Peyer's patch (tissue), 4 donors: Measurements from ENCODE around the gene HORMAD1. TPM values are rescaled to one million over a fixed set of nuclear protein-coding genes. Genes with fewer than 3 reads are reported as not detected.
"Not testable (repeated sequence)": the region's sequence is repeated elsewhere in the genome, so short reads cannot be mapped to it uniquely, and the experiment has no call there.

Experiments
- DNase-seq, 3 donors: peaks; one replicate each; pipeline ENCODE4 v3.0.0-alpha.2; 2017 to 2019
- H3K27ac ChIP-seq, 4 donors: fragments of 200-600 bp; sonication (generic); one replicate each; pipeline ENCODE4 v1.5.1; 2016 to 2019
- H3K27me3 ChIP-seq, 2 donors: fragments of 200-600 bp; sonication (generic); one replicate each; pipeline ENCODE4 v1.5.1; 2019
- H3K36me3 ChIP-seq, 3 donors: fragments of 200-600 bp; sonication (generic); one replicate each; pipeline ENCODE4 v1.5.1; 2016 to 2019
- H3K4me1 ChIP-seq, 4 donors: fragments of 200-600 bp; sonication (generic); one replicate each; pipeline ENCODE4 v1.5.1; 2016 to 2019
- H3K4me3 ChIP-seq, 4 donors: fragments of 200-600 bp; sonication (generic); 1 replicate in 3 of 4; 2 replicates in 1 of 4; pipeline ENCODE4 v1.5.1; 2016 to 2019; ENCODE audit warnings: mild to moderate bottlenecking in 1 of 4
- H3K9me3 ChIP-seq, 4 donors: fragments of 200-600 bp; sonication (generic); one replicate each; pipeline ENCODE4 v1.5.1; 2016 to 2019; ENCODE audit warnings: mild to moderate bottlenecking in 1 of 4
- CTCF ChIP-seq, 6 experiments: fragments of 450-650 bp in 4 of 6; fragments of 200-600 bp in 2 of 6; sonication (generic) in 1 of 6; IDR thresholded peaks; one replicate each; pipeline ENCODE4 v1.5.1; 2017 to 2019; ENCODE audit warnings: antibody characterized with exemption in 6 of 6, mild to moderate bottlenecking in 3 of 6, moderate library complexity in 1 of 6
- POLR2A ChIP-seq, 2 donors: fragments of 450-650 bp; IDR thresholded peaks; one replicate each; pipeline ENCODE4 v1.5.1; 2017; ENCODE audit warnings: antibody characterized with exemption in 2 of 2, mild to moderate bottlenecking in 2 of 2, moderate library complexity in 2 of 2
- total RNA-seq, 4 donors: library from RNA; depleted of rRNA; stranded (reverse); fragments of >200 nt; gene quantifications; one replicate each; pipeline ENCODE4 v1.1.0, GENCODE V29; 2016

Gene HORMAD1
- total RNA-seq, 4 donors from 2014 or later: 1.6 to 4.1 TPM; not detected in 2

DNA sequence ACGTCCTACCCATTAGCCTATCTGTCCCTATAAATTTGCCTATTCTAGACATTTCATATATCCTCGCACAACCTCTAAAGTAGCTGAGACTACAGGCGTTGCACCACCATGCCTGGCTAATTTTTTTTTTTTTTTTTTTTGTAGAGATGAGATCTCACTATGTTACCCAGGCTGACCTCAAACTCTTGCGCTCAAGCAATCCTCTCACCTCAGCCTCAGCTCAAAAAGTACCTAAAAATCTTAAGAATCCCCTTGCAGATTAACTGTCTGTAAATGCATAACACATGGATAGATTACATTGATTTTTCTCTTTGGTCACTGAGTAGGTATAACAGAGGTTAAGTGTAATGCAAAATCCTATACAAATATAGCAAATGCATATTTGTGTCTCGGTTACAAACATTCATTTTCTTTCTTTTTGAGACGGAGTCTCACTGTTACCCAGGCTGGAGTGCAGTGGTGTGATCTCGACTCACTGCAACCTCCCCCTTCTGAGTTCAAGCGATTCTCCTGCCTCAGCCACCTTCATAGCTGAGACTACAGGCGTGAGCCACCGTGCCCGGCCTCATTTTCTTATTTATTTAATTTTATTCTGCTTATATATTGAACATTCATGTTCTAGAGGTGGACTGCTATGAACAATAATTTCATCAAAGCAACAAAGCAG is 2.3 kb downstream of the HORMAD1 start:
- Histone ChIP-seq H3K9me3 (no peaks in the 10 kb centered on the region), H3K36me3 (no peaks in the 10 kb centered on the region), H3K27me3 (no peaks in the 10 kb centered on the region), H3K4me1 (no peaks in the 10 kb centered on the region), H3K27ac (no peak overlapping the region), H3K4me3 (no peak overlapping the region)
- no peak for DNase-seq
- TF ChIP-seq POLR2A (IDR thresholded peaks at IDR 0.05) (no peak), CTCF (IDR thresholded peaks at IDR 0.05) (no peak)

DNA sequence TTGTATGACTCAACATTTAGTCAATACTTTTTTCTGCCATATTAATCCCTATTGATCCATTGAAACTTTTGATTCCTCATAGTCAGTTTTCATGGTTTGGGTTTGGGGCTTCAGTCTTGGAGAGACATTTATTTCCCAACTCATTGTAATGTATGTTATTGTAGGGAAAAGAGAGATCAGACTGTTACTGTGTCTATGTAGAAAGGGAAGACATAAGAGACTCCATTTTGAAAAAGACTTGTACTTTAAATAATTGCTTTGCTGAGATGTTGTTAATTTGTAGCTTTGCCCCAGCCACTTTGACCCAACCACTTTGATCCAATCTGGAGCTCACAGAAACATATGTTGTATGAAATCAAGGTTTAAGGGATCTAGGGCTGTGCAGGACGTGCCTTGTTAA is 11.7 kb downstream of the HORMAD1 start:
- H3K36me3 ChIP-seq, H3K4me3 ChIP-seq, H3K27me3 ChIP-seq, H3K4me1 ChIP-seq, H3K9me3 ChIP-seq, H3K27ac ChIP-seq, DNase-seq: not testable (repeated sequence)

DNA sequence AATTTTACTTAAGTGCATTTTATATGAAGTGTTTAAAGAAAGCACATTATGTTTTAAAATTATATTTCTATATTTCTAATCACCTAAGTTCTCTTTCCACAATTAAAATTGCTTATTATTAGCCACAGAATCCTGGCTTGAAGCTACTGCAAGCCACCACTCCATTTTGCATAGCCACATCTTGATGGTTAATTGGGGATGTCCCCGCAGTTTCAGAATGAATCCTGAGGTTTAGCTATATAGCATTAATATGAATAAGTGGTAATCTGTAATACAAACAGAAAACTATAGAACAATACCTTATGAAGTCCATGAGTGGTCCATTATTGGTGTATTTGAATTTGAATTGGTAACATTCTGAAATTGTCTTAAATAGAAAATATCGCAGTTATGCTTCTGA is 12.1 kb downstream of the HORMAD1 start:
- Histone ChIP-seq H3K4me1 (no peaks in the 10 kb centered on the region), H3K27me3 (no peaks in the 10 kb centered on the region), H3K27ac (no peak overlapping the region), H3K36me3 (no peaks in the 10 kb centered on the region), H3K9me3 (no peaks in the 10 kb centered on the region), H3K4me3 (no peak overlapping the region)
- no peak for DNase-seq
- TF ChIP-seq POLR2A (IDR thresholded peaks at IDR 0.05) (no peak), CTCF (IDR thresholded peaks at IDR 0.05) (no peak)

- H3K9me3 ChIP-seq: no peaks in the 10 kb centered on the region
- H3K4me1 ChIP-seq: no peaks in the 10 kb centered on the region
- H3K36me3 ChIP-seq: no peaks in the 10 kb centered on the region
- H3K27ac ChIP-seq: no peak overlapping the region
- H3K4me3 ChIP-seq: no peak overlapping the region
- TF ChIP-seq CTCF (IDR thresholded peaks at IDR 0.05) (no peak), POLR2A (IDR thresholded peaks at IDR 0.05) (no peak)
- DNase-seq: no peak
- no peaks in the 10 kb centered on the region for H3K27me3 ChIP-seq
Measured at GRCh38 chr1:150706091-150706490, 14.6 kb downstream of the HORMAD1 start.

DNA sequence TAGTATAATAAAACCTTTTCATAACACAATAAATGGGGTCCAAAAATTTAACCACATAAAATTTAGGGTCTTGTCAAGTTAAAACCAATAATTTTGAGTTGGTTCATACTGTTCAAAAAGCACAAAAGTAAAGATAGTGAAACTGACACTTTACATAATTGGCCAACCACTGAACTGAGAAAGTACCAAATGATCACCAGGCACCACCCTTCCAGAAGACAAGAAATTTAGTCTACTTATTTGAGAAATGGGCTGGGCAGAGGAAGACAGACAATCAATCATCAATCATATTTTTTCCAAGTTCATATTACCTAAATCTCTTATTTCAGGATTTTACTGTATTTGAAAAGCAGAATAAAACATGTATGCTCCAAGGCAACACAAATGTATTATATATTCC is 17.3 kb downstream of the HORMAD1 start:
- Histone ChIP-seq H3K36me3 (no peaks in the 10 kb centered on the region), H3K27ac (no peak overlapping the region)
- TF ChIP-seq POLR2A (IDR thresholded peaks at IDR 0.05): no peak
- TF ChIP-seq CTCF (IDR thresholded peaks at IDR 0.05): no peak

DNA sequence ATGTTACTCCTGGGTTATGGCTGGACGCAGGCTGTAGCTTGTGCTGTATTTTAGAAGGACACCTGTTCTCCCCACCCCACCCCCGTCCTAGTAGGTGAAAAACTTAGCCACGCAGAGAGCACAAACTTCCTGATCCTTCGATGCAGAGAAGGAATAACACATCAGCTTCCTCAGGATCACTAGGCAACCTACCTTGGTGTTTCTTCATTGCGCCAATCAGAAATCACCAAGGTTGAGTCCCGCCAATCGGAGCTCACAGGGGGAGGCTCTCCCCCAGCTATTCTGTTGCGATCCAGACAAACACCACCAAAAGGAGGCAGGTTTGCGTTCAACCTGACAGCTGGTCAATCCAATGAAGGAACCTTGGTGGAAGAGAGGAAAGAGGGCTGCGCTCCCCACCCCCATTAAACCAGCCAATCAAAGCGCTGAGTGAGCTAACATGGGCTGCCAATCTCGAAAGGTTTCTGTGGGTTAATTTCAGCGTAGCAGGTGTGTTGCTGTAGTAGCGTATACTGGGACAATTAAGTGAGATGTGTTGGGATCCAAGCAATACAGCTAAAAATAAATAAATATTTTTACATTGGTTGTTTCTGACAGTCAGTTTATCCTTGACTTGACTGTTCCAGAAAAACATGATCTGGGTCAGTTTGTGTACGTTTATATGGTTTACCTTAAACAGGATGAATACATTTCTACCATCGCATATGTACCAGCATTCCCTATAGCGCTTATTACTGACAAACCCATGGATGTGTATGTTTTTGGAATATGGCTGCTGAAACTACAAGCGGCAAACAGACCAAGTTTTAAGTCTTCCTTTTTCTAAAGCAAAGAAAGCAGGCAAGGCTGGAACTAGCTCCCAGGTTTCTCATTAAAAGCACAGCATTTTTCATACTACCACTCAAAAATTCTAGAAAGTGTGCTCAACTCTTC is 23.4 kb downstream of the HORMAD1 start, which contains the start of gene GOLPH3L:
GOLPH3L (minus strand) TSS at position 160 of the 933 bp plus-strand sequence. CDS start 2,316 bp downstream, outside the sequence.
- Histone ChIP-seq H3K27me3 (no peaks in the 10 kb centered on the region), H3K9me3 (no peaks in the 10 kb centered on the region), H3K27ac (peak within 1 kb of the TSS; percentile 60 to 83 (median 69)), H3K36me3 (peaks cover 0 to 22% (median 0%) of the 10 kb centered on the region in 3 donors), H3K4me1 (peaks cover 0 to 3% (median 0%) of the 10 kb centered on the region in 4 donors), H3K4me3 (peak within 1 kb of the TSS; percentile 62 to 77 (median 62))
- TF ChIP-seq CTCF (IDR thresholded peaks at IDR 0.05): peak in 3 of 6 experiments; percentile 9 to 18 (median 9)
- TF ChIP-seq POLR2A (IDR thresholded peaks at IDR 0.05): peak; percentile 82 to 84
- DNase-seq: peak; percentile 90 to 97 (median 91)

More for the DNA sequence above, 17.3 kb downstream of the HORMAD1 start:
- Histone ChIP-seq H3K4me1 (no peaks in the 10 kb centered on the region), H3K9me3 (no peaks in the 10 kb centered on the region), H3K27me3 (no peaks in the 10 kb centered on the region), H3K4me3 (no peak overlapping the region)
- no peak for DNase-seq
